ENCODE measurements around the gene SYCN. TPM values are rescaled to one million over a fixed set of nuclear protein-coding genes. Genes with fewer than 3 reads are reported as not detected.

Gene SYCN
- total RNA-seq, 1 experiment from 2014 or later, result not detected

- no peaks in the 10 kb centered on the region for H3K4me1 ChIP-seq (ENCODE audit: low read length)
- no peaks in the 10 kb centered on the region for H3K27me3 ChIP-seq (ENCODE audit: low read length)
- no peaks in the 10 kb centered on the region for H3K79me2 ChIP-seq (ENCODE audit: low read length)
- H4K20me1 ChIP-seq (ENCODE audit: insufficient read depth, low read depth, low read length), result no peaks in the 10 kb centered on the region
- no peak overlapping the region for H2AFZ ChIP-seq (ENCODE audit: low read length)
- H3K27ac ChIP-seq (ENCODE audit: low read length), result no peak overlapping the region
- no peaks in the 10 kb centered on the region for H3K9me3 ChIP-seq (ENCODE audit: low read length)
- H3K4me3 ChIP-seq (ENCODE audit: low read length), result no peak overlapping the region
- no peak overlapping the region for H3K9ac ChIP-seq (ENCODE audit: low read length)
- H3K36me3 ChIP-seq (ENCODE audit: insufficient read depth, low read length), result no peaks in the 10 kb centered on the region
- H3K9me2 ChIP-seq (replicated peaks; ENCODE audit: insufficient read depth, low read length), result no peaks in the 10 kb centered on the region
- H3K4me2 ChIP-seq (ENCODE audit: low read depth, low read length, poor library complexity, severe bottlenecking), result no peak overlapping the region
- DNase-seq, result no peak
Measured at GRCh38 chr19:39167461-39168257, 36.4 kb downstream of the SYCN start.

GRCh38 chr19:39166571-39167391 lies 37.3 kb downstream of the SYCN start:
- DNase-seq, result no peak
- Histone ChIP-seq H3K4me1 (ENCODE audit: low read length) (no peaks in the 10 kb centered on the region), H3K9me2 (replicated peaks; ENCODE audit: insufficient read depth, low read length) (no peaks in the 10 kb centered on the region), H2AFZ (ENCODE audit: low read length) (no peak overlapping the region), H3K4me2 (ENCODE audit: low read depth, low read length, poor library complexity, severe bottlenecking) (no peak overlapping the region), H3K36me3 (ENCODE audit: insufficient read depth, low read length) (no peaks in the 10 kb centered on the region), H3K27me3 (ENCODE audit: low read length) (no peaks in the 10 kb centered on the region), H4K20me1 (ENCODE audit: insufficient read depth, low read depth, low read length) (no peaks in the 10 kb centered on the region), H3K9me3 (ENCODE audit: low read length) (no peaks in the 10 kb centered on the region), H3K79me2 (ENCODE audit: low read length) (no peaks in the 10 kb centered on the region), H3K9ac (ENCODE audit: low read length) (no peak overlapping the region), H3K4me3 (ENCODE audit: low read length) (no peak overlapping the region), H3K27ac (ENCODE audit: low read length) (no peak overlapping the region)

DNA sequence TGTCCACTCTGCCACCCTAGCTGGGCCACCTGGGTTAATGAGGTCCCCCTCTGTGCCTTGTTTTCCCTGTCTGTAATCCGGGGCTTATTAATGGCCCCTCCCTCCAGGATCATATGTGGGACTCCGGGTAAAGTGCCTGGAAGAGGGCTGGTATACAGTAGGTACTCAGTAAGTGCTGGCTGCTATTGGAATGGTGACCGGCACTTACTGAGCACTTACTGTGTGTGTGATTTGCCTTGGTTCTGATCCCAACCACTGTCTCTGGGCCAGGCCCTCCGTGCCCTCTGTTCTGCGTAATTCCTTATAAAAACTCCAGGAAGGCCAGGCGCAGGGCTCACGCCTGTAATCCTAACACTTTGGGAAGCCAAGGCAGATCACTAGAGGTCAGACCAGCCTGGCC lies 38.2 kb downstream of the SYCN start:
- no peaks in the 10 kb centered on the region for H3K27me3 ChIP-seq (ENCODE audit: low read length)
- no peaks in the 10 kb centered on the region for H3K79me2 ChIP-seq (ENCODE audit: low read length)
- no peaks in the 10 kb centered on the region for H3K9me2 ChIP-seq (replicated peaks; ENCODE audit: insufficient read depth, low read length)
- H3K4me2 ChIP-seq (ENCODE audit: low read depth, low read length, poor library complexity, severe bottlenecking), result no peak overlapping the region
- H2AFZ ChIP-seq (ENCODE audit: low read length), result no peak overlapping the region
- no peak for DNase-seq
- no peaks in the 10 kb centered on the region for H3K9me3 ChIP-seq (ENCODE audit: low read length)
- no peak overlapping the region for H3K4me3 ChIP-seq (ENCODE audit: low read length)
- no peaks in the 10 kb centered on the region for H3K36me3 ChIP-seq (ENCODE audit: insufficient read depth, low read length)
- H3K27ac ChIP-seq (ENCODE audit: low read length), result no peak overlapping the region
- H3K9ac ChIP-seq (ENCODE audit: low read length), result no peak overlapping the region
- no peaks in the 10 kb centered on the region for H3K4me1 ChIP-seq (ENCODE audit: low read length)
- no peaks in the 10 kb centered on the region for H4K20me1 ChIP-seq (ENCODE audit: insufficient read depth, low read depth, low read length)

DNA sequence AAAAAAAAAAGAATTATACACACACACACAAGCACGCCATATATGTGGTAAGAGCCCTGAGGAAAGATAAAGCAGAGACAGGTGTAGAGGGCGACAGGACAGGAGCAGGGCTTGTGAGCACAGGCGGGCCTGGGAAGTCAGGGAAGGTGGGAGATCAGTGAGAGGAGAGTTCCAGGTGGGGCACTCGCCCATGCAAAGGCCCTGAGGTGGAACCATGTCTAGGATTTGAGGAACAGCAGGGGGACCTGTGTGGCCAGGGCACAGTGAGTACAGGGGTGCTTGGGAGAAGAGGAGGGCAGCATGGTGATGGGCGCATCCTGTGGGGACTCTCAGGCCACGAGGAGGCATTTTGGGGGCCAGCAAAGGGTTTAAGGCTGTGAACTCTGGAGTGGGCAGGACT lies 39.8 kb downstream of the SYCN start:
- no peak overlapping the region for H2AFZ ChIP-seq (ENCODE audit: low read length)
- no peaks in the 10 kb centered on the region for H3K9me3 ChIP-seq (ENCODE audit: low read length)
- no peak overlapping the region for H3K9ac ChIP-seq (ENCODE audit: low read length)
- no peak overlapping the region for H3K27ac ChIP-seq (ENCODE audit: low read length)
- no peaks in the 10 kb centered on the region for H3K9me2 ChIP-seq (replicated peaks; ENCODE audit: insufficient read depth, low read length)
- H3K4me3 ChIP-seq (ENCODE audit: low read length), result no peak overlapping the region
- H3K4me1 ChIP-seq (ENCODE audit: low read length), result no peaks in the 10 kb centered on the region
- no peaks in the 10 kb centered on the region for H4K20me1 ChIP-seq (ENCODE audit: insufficient read depth, low read depth, low read length)
- no peaks in the 10 kb centered on the region for H3K27me3 ChIP-seq (ENCODE audit: low read length)
- no peak for DNase-seq
- H3K36me3 ChIP-seq (ENCODE audit: insufficient read depth, low read length), result no peaks in the 10 kb centered on the region
- no peak overlapping the region for H3K4me2 ChIP-seq (ENCODE audit: low read depth, low read length, poor library complexity, severe bottlenecking)
- no peaks in the 10 kb centered on the region for H3K79me2 ChIP-seq (ENCODE audit: low read length)

- Histone ChIP-seq H3K79me2 (ENCODE audit: low read length) (no peaks in the 10 kb centered on the region), H3K27me3 (ENCODE audit: low read length) (no peaks in the 10 kb centered on the region)
- DNase-seq, result no peak
Measured at GRCh38 chr19:39163621-39164020, 40.4 kb downstream of the SYCN start.

DNA sequence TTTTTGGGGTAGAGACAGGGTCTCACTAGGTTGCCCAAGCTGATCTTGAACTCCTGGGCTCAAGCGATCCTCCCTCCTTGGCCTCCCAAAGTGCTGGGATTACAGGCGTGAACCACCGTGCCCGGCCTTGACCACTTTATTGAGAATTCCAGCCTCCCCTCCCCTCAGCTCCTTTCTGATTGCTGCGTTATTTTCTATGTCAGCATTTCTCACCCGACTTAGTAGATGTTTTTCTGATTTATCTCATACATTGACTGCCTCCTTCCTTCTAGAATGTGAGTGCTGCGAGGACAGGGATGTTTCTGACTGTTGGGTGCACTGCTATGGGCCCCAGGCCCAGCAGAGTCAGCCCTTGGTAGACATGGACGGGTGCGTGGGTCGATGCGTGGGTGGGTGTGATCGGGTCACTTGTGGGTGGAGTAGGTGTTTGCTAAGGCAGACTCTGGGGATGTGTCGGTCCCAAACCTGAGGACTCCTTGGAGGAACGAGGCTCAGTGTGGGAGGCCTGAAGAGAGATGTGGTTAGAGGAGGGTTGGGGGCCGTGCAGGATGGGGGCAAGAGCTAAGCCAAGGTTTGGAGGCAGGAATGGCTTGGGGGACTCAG lies 41.5 kb downstream of the SYCN start:
- Histone ChIP-seq H3K79me2 (ENCODE audit: low read length) (no peaks in the 10 kb centered on the region), H3K4me3 (ENCODE audit: low read length) (no peak overlapping the region)
- no peak for DNase-seq

More at GRCh38 chr19:39163621-39164020, 40.4 kb downstream of the SYCN start:
- Histone ChIP-seq H3K36me3 (ENCODE audit: insufficient read depth, low read length) (no peaks in the 10 kb centered on the region), H2AFZ (ENCODE audit: low read length) (no peak overlapping the region), H4K20me1 (ENCODE audit: insufficient read depth, low read depth, low read length) (no peaks in the 10 kb centered on the region), H3K9ac (ENCODE audit: low read length) (no peak overlapping the region), H3K4me3 (ENCODE audit: low read length) (no peak overlapping the region), H3K4me1 (ENCODE audit: low read length) (no peaks in the 10 kb centered on the region), H3K9me3 (ENCODE audit: low read length) (no peaks in the 10 kb centered on the region), H3K27ac (ENCODE audit: low read length) (no peak overlapping the region), H3K4me2 (ENCODE audit: low read depth, low read length, poor library complexity, severe bottlenecking) (no peak overlapping the region), H3K9me2 (replicated peaks; ENCODE audit: insufficient read depth, low read length) (no peaks in the 10 kb centered on the region)

GRCh38 chr19:39160889-39161672 lies 43.0 kb downstream of the SYCN start:
- Histone ChIP-seq H3K27ac (ENCODE audit: low read length) (no peak overlapping the region), H3K4me2 (ENCODE audit: low read depth, low read length, poor library complexity, severe bottlenecking) (no peak overlapping the region), H3K9me3 (ENCODE audit: low read length) (no peaks in the 10 kb centered on the region), H3K9ac (ENCODE audit: low read length) (no peak overlapping the region), H3K4me3 (ENCODE audit: low read length) (no peak overlapping the region), H3K79me2 (ENCODE audit: low read length) (no peaks in the 10 kb centered on the region), H3K36me3 (ENCODE audit: insufficient read depth, low read length) (no peaks in the 10 kb centered on the region), H2AFZ (ENCODE audit: low read length) (no peak overlapping the region), H3K27me3 (ENCODE audit: low read length) (no peaks in the 10 kb centered on the region), H3K4me1 (ENCODE audit: low read length) (no peaks in the 10 kb centered on the region), H3K9me2 (replicated peaks; ENCODE audit: insufficient read depth, low read length) (no peaks in the 10 kb centered on the region), H4K20me1 (ENCODE audit: insufficient read depth, low read depth, low read length) (no peaks in the 10 kb centered on the region)
- DNase-seq, result no peak

More for the DNA sequence above, 41.5 kb downstream of the SYCN start:
- H3K4me2 ChIP-seq (ENCODE audit: low read depth, low read length, poor library complexity, severe bottlenecking), result no peak overlapping the region
- H3K9me2 ChIP-seq (replicated peaks; ENCODE audit: insufficient read depth, low read length), result no peaks in the 10 kb centered on the region
- H3K27me3 ChIP-seq (ENCODE audit: low read length), result no peaks in the 10 kb centered on the region
- H2AFZ ChIP-seq (ENCODE audit: low read length), result no peak overlapping the region
- H3K9me3 ChIP-seq (ENCODE audit: low read length), result no peaks in the 10 kb centered on the region
- H3K36me3 ChIP-seq (ENCODE audit: insufficient read depth, low read length), result no peaks in the 10 kb centered on the region
- no peaks in the 10 kb centered on the region for H4K20me1 ChIP-seq (ENCODE audit: insufficient read depth, low read depth, low read length)
- H3K9ac ChIP-seq (ENCODE audit: low read length), result no peak overlapping the region
- H3K4me1 ChIP-seq (ENCODE audit: low read length), result no peaks in the 10 kb centered on the region
- H3K27ac ChIP-seq (ENCODE audit: low read length), result no peak overlapping the region
